SK-N-MC (cell line): ENCODE results near the gene SPEM3.

Experiments used
- EZH2 ChIP-seq: fragments of 200-600 bp; sonication (generic); IDR thresholded peaks from one replicate; pipeline ENCODE4 v1.6.1; 2017; ENCODE audit warnings: antibody characterized with exemption
- FOXP2 ChIP-seq: optimal IDR thresholded peaks from 2 replicates; pipeline ENCODE3; 2011; ENCODE audit warnings: mild to moderate bottlenecking, moderate library complexity; ENCODE audit not compliant: insufficient read depth; ENCODE audit errors: extremely low read length, control extremely low read depth

- no peak for TF ChIP-seq FOXP2
- no peak for TF ChIP-seq EZH2
Observed at GRCh38 chr17:7440834-7441195, 12.2 kb downstream of the SPEM3 start.
